SH-SY5Y (cell line): Measurements from ENCODE around the gene MYOT.

ENCODE experiments used
- GATA2 ChIP-seq: IDR thresholded peaks from 2 replicates; pipeline ENCODE4 v1.6.1; 2011; ENCODE audit warnings: mild to moderate bottlenecking, low read depth, low read length
- GATA3 ChIP-seq: IDR thresholded peaks from 2 replicates; pipeline ENCODE4 v1.6.1; 2011; ENCODE audit warnings: low read depth, mild to moderate bottlenecking, low read length, moderate library complexity

DNA sequence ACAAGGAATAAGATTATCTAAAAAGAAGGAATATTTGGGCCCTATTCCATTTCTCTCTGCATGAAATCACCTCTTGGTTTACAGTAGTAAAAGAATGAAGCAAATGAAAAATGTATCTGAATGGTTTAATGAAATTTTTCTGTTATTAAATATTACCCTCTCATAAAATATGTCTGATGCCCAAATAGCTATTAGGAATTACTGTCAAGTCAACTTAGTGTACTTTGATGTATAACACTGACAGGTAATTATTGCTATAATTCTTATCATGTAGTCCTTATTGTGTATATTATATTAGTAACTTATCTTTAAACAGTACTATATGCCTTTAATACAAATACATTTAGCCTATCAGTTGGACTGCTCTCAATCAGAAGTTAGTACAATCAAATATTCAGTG, 8.4 kb downstream of the MYOT start:
- TF ChIP-seq GATA2: no peak
- no peak for TF ChIP-seq GATA3
